DOHH2 (cell line): ENCODE data around the gene NAP1L4.

ENCODE experiments used
- H3F3A ChIP-seq: fragments of 200-600 bp; sonication (generic), shearing (Covaris generic); 2 replicates; pipeline ENCODE4 v1.6.0; 2016; ENCODE audit warnings: antibody characterized with exemption, mild to moderate bottlenecking; ENCODE audit not compliant: control insufficient read depth, insufficient read depth
- H3K27ac ChIP-seq: fragments of 200-600 bp; sonication (generic); 2 replicates; pipeline ENCODE4 v1.5.1; 2014; ENCODE audit warnings: low read depth, mild to moderate bottlenecking, low read length, moderate library complexity
- H3K27me3 ChIP-seq: fragments of 200-600 bp; sonication (generic); 2 replicates; pipeline ENCODE4 v1.6.1; 2014; ENCODE audit warnings: mild to moderate bottlenecking, low read length, mixed read lengths; ENCODE audit not compliant: control insufficient read depth
- H3K36me3 ChIP-seq: fragments of 200-600 bp; sonication (generic); 2 replicates; pipeline ENCODE4 v1.6.1; 2014; ENCODE audit warnings: mild to moderate bottlenecking, low read length, moderate library complexity, mixed read lengths; ENCODE audit not compliant: control insufficient read depth
- H3K4me1 ChIP-seq: fragments of 200-600 bp; sonication (generic); 2 replicates; pipeline ENCODE4 v1.6.1; 2014; ENCODE audit warnings: mild to moderate bottlenecking, low read length, mixed read lengths; ENCODE audit not compliant: control insufficient read depth
- H3K4me2 ChIP-seq: fragments of 200-600 bp; sonication (generic); 2 replicates; pipeline ENCODE4 v1.6.0; 2014; ENCODE audit warnings: mild to moderate bottlenecking, low read length, moderate library complexity
- H3K4me3 ChIP-seq: fragments of 200-600 bp; sonication (generic); 2 replicates; pipeline ENCODE4 v1.5.1; 2014; ENCODE audit warnings: mild to moderate bottlenecking, low read length, mixed read lengths
- H3K79me2 ChIP-seq: fragments of 200-600 bp; sonication (generic); 2 replicates; pipeline ENCODE4 v1.6.1; 2014; ENCODE audit warnings: mild to moderate bottlenecking, low read length, mixed read lengths; ENCODE audit not compliant: control insufficient read depth
- H3K9me2 ChIP-seq: fragments of 200-600 bp; sonication (generic); replicated peaks from 2 replicates; pipeline ENCODE4 v1.6.1; 2014; ENCODE audit warnings: mild to moderate bottlenecking, low read length, mixed read lengths; ENCODE audit not compliant: control insufficient read depth
- H3K9me3 ChIP-seq: fragments of 200-600 bp; sonication (generic); 2 replicates; pipeline ENCODE4 v1.6.1; 2014; ENCODE audit warnings: antibody characterized with exemption, low read length, mixed read lengths; ENCODE audit not compliant: control insufficient read depth, insufficient read depth
- H4K20me1 ChIP-seq: fragments of 200-600 bp; sonication (generic); 2 replicates; pipeline ENCODE4 v1.6.0; 2014; ENCODE audit warnings: low read depth, mild to moderate bottlenecking, antibody characterized with exemption, low read length, moderate library complexity; ENCODE audit not compliant: control insufficient read depth, insufficient read depth
- CTCF ChIP-seq: fragments of 200-600 bp; sonication (generic); IDR thresholded peaks from one replicate; pipeline ENCODE4 v1.5.1; 2014; ENCODE audit warnings: antibody characterized with exemption, mild to moderate bottlenecking, low read depth, low read length; ENCODE audit not compliant: poor library complexity, severe bottlenecking
- EZH2phosphoT487 ChIP-seq: fragments of 200-600 bp; sonication (generic); IDR thresholded peaks from 2 replicates; pipeline ENCODE4 v1.6.1; 2017; ENCODE audit warnings: borderline replicate concordance, mild to moderate bottlenecking, antibody characterized with exemption, low read length, moderate library complexity, mixed read lengths

NAP1L4 gene

GRCh38 chr11:2917842-2918490, 74.2 kb downstream of the NAP1L4 start:
- no peaks in the 10 kb centered on the region for H4K20me1 ChIP-seq
- H3K36me3 ChIP-seq = no peaks in the 10 kb centered on the region
- no peaks in the 10 kb centered on the region for H3K27me3 ChIP-seq
- H3F3A ChIP-seq = no peaks in the 10 kb centered on the region
- H3K9me3 ChIP-seq = no peaks in the 10 kb centered on the region
- H3K4me1 ChIP-seq = peaks cover 16% of the 10 kb centered on the region
- H3K4me2 ChIP-seq = no peak overlapping the region
- no peak overlapping the region for H3K4me3 ChIP-seq
- H3K27ac ChIP-seq = no peak overlapping the region
- H3K9me2 ChIP-seq = no peaks in the 10 kb centered on the region
- no peaks in the 10 kb centered on the region for H3K79me2 ChIP-seq
- no peak for TF ChIP-seq EZH2phosphoT487

GRCh38 chr11:2916892-2917645, 75.1 kb downstream of the NAP1L4 start:
- no peaks in the 10 kb centered on the region for H3K36me3 ChIP-seq
- no peak overlapping the region for H3K27ac ChIP-seq

GRCh38 chr11:2916114-2916891, 75.8 kb downstream of the NAP1L4 start:
- H4K20me1 ChIP-seq = no peaks in the 10 kb centered on the region
- H3F3A ChIP-seq = no peaks in the 10 kb centered on the region
- no peaks in the 10 kb centered on the region for H3K9me2 ChIP-seq
- H3K9me3 ChIP-seq = no peaks in the 10 kb centered on the region
- H3K27me3 ChIP-seq = no peaks in the 10 kb centered on the region
- peaks cover 16% of the 10 kb centered on the region for H3K4me1 ChIP-seq
- H3K4me2 ChIP-seq = no peak overlapping the region
- no peak overlapping the region for H3K27ac ChIP-seq
- no peaks in the 10 kb centered on the region for H3K79me2 ChIP-seq
- TF ChIP-seq EZH2phosphoT487 = no peak
- no peak for TF ChIP-seq CTCF
- no peak overlapping the region for H3K4me3 ChIP-seq
- H3K36me3 ChIP-seq = no peaks in the 10 kb centered on the region

More at GRCh38 chr11:2916892-2917645, 75.1 kb downstream of the NAP1L4 start:
- Histone ChIP-seq H3F3A (no peaks in the 10 kb centered on the region), H3K27me3 (no peaks in the 10 kb centered on the region), H3K9me3 (no peaks in the 10 kb centered on the region), H3K4me2 (no peak overlapping the region), H3K9me2 (no peaks in the 10 kb centered on the region), H4K20me1 (no peaks in the 10 kb centered on the region), H3K4me1 (peaks cover 16% of the 10 kb centered on the region), H3K4me3 (no peak overlapping the region), H3K79me2 (no peaks in the 10 kb centered on the region)
- no peak for TF ChIP-seq CTCF
- no peak for TF ChIP-seq EZH2phosphoT487
